ENCODE data around the gene PRM1. TPM values are rescaled to one million over a fixed set of nuclear protein-coding genes. Genes with fewer than 3 reads are reported as not detected.

PRM1 gene
- total and polyA plus RNA-seq, 4 donors: not detected

DNA sequence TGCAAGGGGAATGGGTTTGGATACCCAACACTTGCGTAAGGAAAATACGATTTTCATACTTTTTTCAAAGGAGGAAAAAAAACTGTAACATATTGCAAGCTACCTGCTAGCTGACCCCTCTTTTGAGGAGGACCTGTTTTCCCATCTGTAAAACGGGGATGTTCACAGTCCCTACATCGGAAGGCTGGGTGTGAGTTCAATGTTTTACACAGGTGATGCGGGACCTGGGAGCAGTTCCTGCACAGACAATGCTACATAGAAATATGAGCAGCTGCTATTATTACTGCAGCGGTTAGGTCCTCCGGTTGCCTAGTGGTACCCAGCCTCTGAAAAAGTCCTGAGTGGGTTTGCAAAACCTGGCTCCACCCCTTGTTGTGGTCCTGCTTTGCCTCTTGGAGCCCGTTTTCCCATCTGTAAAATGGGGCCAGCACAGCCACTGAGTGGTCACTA is 28.6 kb downstream of the PRM1 start:
- no peaks in the 10 kb centered on the region for H3K27me3 ChIP-seq (ENCODE audit: control insufficient read depth in 4 of 4, insufficient read depth in 4 of 4, low read length in 3 of 4)
- 90% methylated on average over 8 of the region's 8 CpGs for WGBS
- H3K4me1 ChIP-seq (ENCODE audit: control insufficient read depth in 4 of 4, insufficient read depth in 4 of 4, low read length in 3 of 4): peaks cover 9 to 23% (median 14%) of the 10 kb centered on the region in 4 donors
- no peak for TF ChIP-seq HNF4G (IDR thresholded peaks at IDR 0.05)
- TF ChIP-seq, protein P1, sequence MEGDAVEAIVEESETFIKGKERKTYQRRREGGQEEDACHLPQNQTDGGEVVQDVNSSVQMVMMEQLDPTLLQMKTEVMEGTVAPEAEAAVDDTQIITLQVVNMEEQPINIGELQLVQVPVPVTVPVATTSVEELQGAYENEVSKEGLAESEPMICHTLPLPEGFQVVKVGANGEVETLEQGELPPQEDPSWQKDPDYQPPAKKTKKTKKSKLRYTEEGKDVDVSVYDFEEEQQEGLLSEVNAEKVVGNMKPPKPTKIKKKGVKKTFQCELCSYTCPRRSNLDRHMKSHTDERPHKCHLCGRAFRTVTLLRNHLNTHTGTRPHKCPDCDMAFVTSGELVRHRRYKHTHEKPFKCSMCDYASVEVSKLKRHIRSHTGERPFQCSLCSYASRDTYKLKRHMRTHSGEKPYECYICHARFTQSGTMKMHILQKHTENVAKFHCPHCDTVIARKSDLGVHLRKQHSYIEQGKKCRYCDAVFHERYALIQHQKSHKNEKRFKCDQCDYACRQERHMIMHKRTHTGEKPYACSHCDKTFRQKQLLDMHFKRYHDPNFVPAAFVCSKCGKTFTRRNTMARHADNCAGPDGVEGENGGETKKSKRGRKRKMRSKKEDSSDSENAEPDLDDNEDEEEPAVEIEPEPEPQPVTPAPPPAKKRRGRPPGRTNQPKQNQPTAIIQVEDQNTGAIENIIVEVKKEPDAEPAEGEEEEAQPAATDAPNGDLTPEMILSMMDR (IDR thresholded peaks at IDR 0.05; ENCODE audit: low read depth, low read length, missing input control): no peak
- TF ChIP-seq GABPA (IDR thresholded peaks at IDR 0.05 in 1 of 2, conservative IDR thresholded peaks at IDR 0.05 in 1 of 2): no peak
- TF ChIP-seq, protein P2, sequence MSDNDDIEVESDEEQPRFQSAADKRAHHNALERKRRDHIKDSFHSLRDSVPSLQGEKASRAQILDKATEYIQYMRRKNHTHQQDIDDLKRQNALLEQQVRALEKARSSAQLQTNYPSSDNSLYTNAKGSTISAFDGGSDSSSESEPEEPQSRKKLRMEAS (IDR thresholded peaks at IDR 0.05): no peak
- TF ChIP-seq EGR1 (IDR thresholded peaks at IDR 0.05; ENCODE audit: low read depth in 2 of 2): no peak
- TF ChIP-seq TAF1 (conservative IDR thresholded peaks at IDR 0.05): no peak
- no peak for TF ChIP-seq RAD21 (IDR thresholded peaks at IDR 0.05)
- H3K36me3 ChIP-seq (ENCODE audit: control insufficient read depth in 4 of 4, insufficient read depth in 3 of 4, low read depth in 1 of 4, low read length in 3 of 4): peaks cover 0 to 1% (median 0%) of the 10 kb centered on the region in 4 donors
- no peak for DNase-seq (ENCODE audit: low spot score)
- H3K9me3 ChIP-seq (ENCODE audit: control insufficient read depth in 4 of 4, low read length in 3 of 4): no peaks in the 10 kb centered on the region
- no peak overlapping the region for H3K4me3 ChIP-seq (ENCODE audit: low read depth in 1 of 3, low read length in 3 of 3)
- H3K9ac ChIP-seq (ENCODE audit: low read depth in 1 of 2, low read length in 2 of 2): no peak overlapping the region
- no peak overlapping the region for H3K27ac ChIP-seq (ENCODE audit: low read depth in 1 of 2, low read length in 2 of 2)

DNA sequence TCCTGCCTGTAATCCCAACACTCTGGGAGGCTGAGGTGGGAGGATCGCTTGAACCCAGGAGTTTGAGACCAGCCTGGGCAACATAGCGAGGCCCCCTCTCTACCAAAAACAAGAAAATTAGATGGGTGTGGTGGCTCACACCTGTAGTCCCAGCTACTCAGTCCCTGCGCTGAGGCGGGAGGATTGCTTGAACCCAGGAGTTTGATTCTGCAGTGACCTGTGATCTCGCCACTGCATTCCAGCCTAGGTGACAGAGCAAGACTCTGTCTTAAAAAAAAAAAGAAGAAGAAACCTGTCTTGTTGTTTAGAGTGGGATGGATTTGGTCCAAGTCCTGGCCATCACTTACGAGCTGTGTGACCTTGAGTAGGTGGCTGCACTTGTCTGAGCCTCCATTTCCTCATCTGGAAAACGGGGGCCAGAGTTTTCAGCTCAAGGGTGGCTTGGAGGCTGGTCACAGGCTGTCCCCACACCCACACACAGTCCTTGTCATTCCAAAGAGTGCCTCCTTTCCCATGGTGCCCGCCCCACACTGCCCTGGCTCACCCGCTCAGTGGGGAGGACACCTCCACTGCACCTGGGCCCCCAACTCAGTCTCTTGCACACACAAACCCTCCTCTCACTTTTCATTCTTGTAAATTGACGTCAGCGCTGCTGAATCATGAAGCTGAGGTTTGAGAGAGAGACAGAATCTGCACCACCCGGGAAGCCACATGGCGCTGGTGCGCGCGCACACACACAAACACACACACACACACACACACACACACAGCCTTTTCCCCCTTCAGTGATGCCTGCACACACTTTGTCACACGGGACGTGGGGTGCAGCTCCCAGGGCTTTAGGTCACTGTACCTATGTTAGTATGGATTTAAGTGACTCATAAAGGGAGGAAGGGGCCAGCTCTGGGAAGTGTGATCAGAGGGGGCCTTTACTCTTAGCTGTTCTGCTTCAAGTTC is 29.3 kb downstream of the PRM1 start:
- WGBS: 84% methylated on average over 18 of the region's 18 CpGs
- Histone ChIP-seq H3K27ac (ENCODE audit: low read depth in 1 of 2, low read length in 2 of 2) (no peak overlapping the region), H3K4me1 (ENCODE audit: control insufficient read depth in 4 of 4, insufficient read depth in 4 of 4, low read length in 3 of 4) (peaks cover 2 to 16% (median 10%) of the 10 kb centered on the region in 4 donors), H3K9me3 (ENCODE audit: control insufficient read depth in 4 of 4, low read length in 3 of 4) (no peaks in the 10 kb centered on the region), H3K36me3 (ENCODE audit: control insufficient read depth in 4 of 4, insufficient read depth in 3 of 4, low read depth in 1 of 4, low read length in 3 of 4) (peaks cover 0 to 1% (median 0%) of the 10 kb centered on the region in 4 donors), H3K27me3 (ENCODE audit: control insufficient read depth in 4 of 4, insufficient read depth in 4 of 4, low read length in 3 of 4) (no peaks in the 10 kb centered on the region), H3K9ac (ENCODE audit: low read depth in 1 of 2, low read length in 2 of 2) (no peak overlapping the region), H3K4me3 (ENCODE audit: low read depth in 1 of 3, low read length in 3 of 3) (no peak overlapping the region)
- no peak for DNase-seq (ENCODE audit: low spot score)
- TF ChIP-seq, protein P2 (IDR thresholded peaks at IDR 0.05): no peak
- TF ChIP-seq, protein P1 (IDR thresholded peaks at IDR 0.05; ENCODE audit: low read depth, low read length, missing input control): no peak
- TF ChIP-seq YY1 (IDR thresholded peaks at IDR 0.05) (no peak), FOXA1 (IDR thresholded peaks at IDR 0.05) (no peak), FOXA2 (IDR thresholded peaks at IDR 0.05) (no peak), EGR1 (IDR thresholded peaks at IDR 0.05; ENCODE audit: low read depth in 2 of 2) (no peak)
- TF ChIP-seq, protein P3, sequence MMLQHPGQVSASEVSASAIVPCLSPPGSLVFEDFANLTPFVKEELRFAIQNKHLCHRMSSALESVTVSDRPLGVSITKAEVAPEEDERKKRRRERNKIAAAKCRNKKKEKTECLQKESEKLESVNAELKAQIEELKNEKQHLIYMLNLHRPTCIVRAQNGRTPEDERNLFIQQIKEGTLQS (IDR thresholded peaks at IDR 0.05): no peak
- TF ChIP-seq, protein P4, sequence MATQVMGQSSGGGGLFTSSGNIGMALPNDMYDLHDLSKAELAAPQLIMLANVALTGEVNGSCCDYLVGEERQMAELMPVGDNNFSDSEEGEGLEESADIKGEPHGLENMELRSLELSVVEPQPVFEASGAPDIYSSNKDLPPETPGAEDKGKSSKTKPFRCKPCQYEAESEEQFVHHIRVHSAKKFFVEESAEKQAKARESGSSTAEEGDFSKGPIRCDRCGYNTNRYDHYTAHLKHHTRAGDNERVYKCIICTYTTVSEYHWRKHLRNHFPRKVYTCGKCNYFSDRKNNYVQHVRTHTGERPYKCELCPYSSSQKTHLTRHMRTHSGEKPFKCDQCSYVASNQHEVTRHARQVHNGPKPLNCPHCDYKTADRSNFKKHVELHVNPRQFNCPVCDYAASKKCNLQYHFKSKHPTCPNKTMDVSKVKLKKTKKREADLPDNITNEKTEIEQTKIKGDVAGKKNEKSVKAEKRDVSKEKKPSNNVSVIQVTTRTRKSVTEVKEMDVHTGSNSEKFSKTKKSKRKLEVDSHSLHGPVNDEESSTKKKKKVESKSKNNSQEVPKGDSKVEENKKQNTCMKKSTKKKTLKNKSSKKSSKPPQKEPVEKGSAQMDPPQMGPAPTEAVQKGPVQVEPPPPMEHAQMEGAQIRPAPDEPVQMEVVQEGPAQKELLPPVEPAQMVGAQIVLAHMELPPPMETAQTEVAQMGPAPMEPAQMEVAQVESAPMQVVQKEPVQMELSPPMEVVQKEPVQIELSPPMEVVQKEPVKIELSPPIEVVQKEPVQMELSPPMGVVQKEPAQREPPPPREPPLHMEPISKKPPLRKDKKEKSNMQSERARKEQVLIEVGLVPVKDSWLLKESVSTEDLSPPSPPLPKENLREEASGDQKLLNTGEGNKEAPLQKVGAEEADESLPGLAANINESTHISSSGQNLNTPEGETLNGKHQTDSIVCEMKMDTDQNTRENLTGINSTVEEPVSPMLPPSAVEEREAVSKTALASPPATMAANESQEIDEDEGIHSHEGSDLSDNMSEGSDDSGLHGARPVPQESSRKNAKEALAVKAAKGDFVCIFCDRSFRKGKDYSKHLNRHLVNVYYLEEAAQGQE (IDR thresholded peaks at IDR 0.05): no peak
